OCI-LY3 (cell line): Measurements from ENCODE around the gene TSPEAR.

Experiments
- H2AFZ ChIP-seq: fragments of 200-600, 300-600 bp; shearing (Covaris generic); 2 replicates; pipeline ENCODE4 v1.6.0; 2014; ENCODE audit warnings: antibody characterized with exemption, low read depth, low read length
- H3K27ac ChIP-seq: fragments of 200-600, 300-600 bp; sonication (generic); 2 replicates; pipeline ENCODE4 v1.5.1; 2014; ENCODE audit warnings: mild to moderate bottlenecking, low read length, moderate library complexity, mixed read lengths
- H3K27me3 ChIP-seq: fragments of 200-600, 300-600 bp; sonication (generic); 2 replicates; pipeline ENCODE4 v1.6.1; 2014; ENCODE audit warnings: low read depth, low read length, mixed read lengths
- H3K36me3 ChIP-seq: fragments of 200-600, 300-600 bp; sonication (generic); replicated peaks from 2 replicates; pipeline ENCODE3; 2014; ENCODE audit warnings: low read depth, low read length, mixed read lengths
- H3K4me1 ChIP-seq: fragments of 300-600, 200-600 bp; sonication (generic); 2 replicates; pipeline ENCODE4 v1.6.1; 2014; ENCODE audit warnings: low read length, mixed read lengths
- H3K4me2 ChIP-seq: fragments of 200-600, 300-600 bp; sonication (generic); 2 replicates; pipeline ENCODE4 v1.6.1; 2014; ENCODE audit warnings: low read length, mixed read lengths
- H3K4me3 ChIP-seq: fragments of 300-600, 200-600 bp; sonication (generic); 2 replicates; pipeline ENCODE4 v1.5.1; 2014; ENCODE audit warnings: antibody characterized with exemption, mild to moderate bottlenecking, low read length, moderate library complexity
- H3K79me2 ChIP-seq: fragments of 300-600, 200-600 bp; shearing (Covaris generic); 2 replicates; pipeline ENCODE4 v1.6.1; 2014; ENCODE audit warnings: mild to moderate bottlenecking, low read length, mixed read lengths
- H3K9ac ChIP-seq: fragments of 300-600, 200-600 bp; shearing (Covaris generic); 2 replicates; pipeline ENCODE4 v1.6.0; 2014; ENCODE audit warnings: mild to moderate bottlenecking, low read length, moderate library complexity
- H3K9me3 ChIP-seq: fragments of 200-600, 300-600 bp; shearing (Covaris generic); 2 replicates; pipeline ENCODE4 v1.6.1; 2014; ENCODE audit warnings: low read length, mixed read lengths; ENCODE audit not compliant: insufficient read depth
- H4K20me1 ChIP-seq: fragments of 200-600, 300-600 bp; sonication (generic); 2 replicates; pipeline ENCODE4 v1.6.1; 2016; ENCODE audit warnings: low read length, mixed read lengths; ENCODE audit not compliant: insufficient read depth
- CTCF ChIP-seq: fragments of 200-600, 300-600 bp; sonication (generic); IDR thresholded peaks from 2 replicates; pipeline ENCODE4 v1.5.1; 2014; ENCODE audit warnings: antibody characterized with exemption, low read length, low read depth
- EZH2phosphoT487 ChIP-seq: fragments of 200-600 bp; shearing (Covaris generic); IDR thresholded peaks from 2 replicates; pipeline ENCODE4 v1.6.1; 2018; ENCODE audit warnings: antibody characterized with exemption, mixed run types, low read depth

The TSPEAR gene

GRCh38 chr21:44701541-44701940 is 9.8 kb downstream of the TSPEAR start:
- Histone ChIP-seq H3K27me3 (no peaks in the 10 kb centered on the region), H3K9me3 (no peaks in the 10 kb centered on the region), H3K27ac (no peak overlapping the region), H3K4me2 (no peak overlapping the region), H3K36me3 (no peaks in the 10 kb centered on the region), H2AFZ (no peak overlapping the region), H3K9ac (no peak overlapping the region), H3K4me1 (no peaks in the 10 kb centered on the region), H3K79me2 (no peaks in the 10 kb centered on the region), H3K4me3 (no peak overlapping the region), H4K20me1 (no peaks in the 10 kb centered on the region)
- TF ChIP-seq CTCF (no peak), EZH2phosphoT487 (no peak)

GRCh38 chr21:44701023-44701400 is 10.4 kb downstream of the TSPEAR start:
- Histone ChIP-seq H3K9ac (no peak overlapping the region), H3K4me2 (no peak overlapping the region), H3K9me3 (no peaks in the 10 kb centered on the region), H3K4me1 (no peaks in the 10 kb centered on the region), H3K79me2 (no peaks in the 10 kb centered on the region), H3K36me3 (no peaks in the 10 kb centered on the region), H2AFZ (no peak overlapping the region), H3K27ac (no peak overlapping the region), H3K4me3 (no peak overlapping the region), H4K20me1 (no peaks in the 10 kb centered on the region), H3K27me3 (no peaks in the 10 kb centered on the region)
- no peak for TF ChIP-seq EZH2phosphoT487
- TF ChIP-seq CTCF, result no peak

GRCh38 chr21:44700101-44701022 is 11.0 kb downstream of the TSPEAR start:
- no peaks in the 10 kb centered on the region for H4K20me1 ChIP-seq
- H3K4me2 ChIP-seq, result no peak overlapping the region
- no peaks in the 10 kb centered on the region for H3K79me2 ChIP-seq
- H3K4me1 ChIP-seq, result no peaks in the 10 kb centered on the region
- H3K9ac ChIP-seq, result no peak overlapping the region
- H2AFZ ChIP-seq, result no peak overlapping the region
- no peak overlapping the region for H3K4me3 ChIP-seq
- no peaks in the 10 kb centered on the region for H3K27me3 ChIP-seq
- H3K27ac ChIP-seq, result no peak overlapping the region
- no peaks in the 10 kb centered on the region for H3K36me3 ChIP-seq
- H3K9me3 ChIP-seq, result no peaks in the 10 kb centered on the region
- TF ChIP-seq EZH2phosphoT487 (no peak), CTCF (no peak)

- H3K9ac ChIP-seq, result no peak overlapping the region
- H3K4me3 ChIP-seq, result no peak overlapping the region
- no peaks in the 10 kb centered on the region for H3K9me3 ChIP-seq
- H4K20me1 ChIP-seq, result no peaks in the 10 kb centered on the region
- no peaks in the 10 kb centered on the region for H3K4me1 ChIP-seq
- no peaks in the 10 kb centered on the region for H3K79me2 ChIP-seq
- no peaks in the 10 kb centered on the region for H3K36me3 ChIP-seq
- H3K4me2 ChIP-seq, result no peak overlapping the region
- no peak overlapping the region for H2AFZ ChIP-seq
- TF ChIP-seq EZH2phosphoT487 (no peak), CTCF (no peak)
- no peak overlapping the region for H3K27ac ChIP-seq
- no peaks in the 10 kb centered on the region for H3K27me3 ChIP-seq
Measured at GRCh38 chr21:44699502-44700001, 11.8 kb downstream of the TSPEAR start.
